Measurements from ENCODE around the gene ZNF695. TPM values are rescaled to one million over a fixed set of nuclear protein-coding genes. Genes with fewer than 3 reads are reported as not detected.

The ZNF695 gene
- total and polyA plus RNA-seq, 2 donors (not counting 3 experiments of a cell fraction or from before 2014, with no cell fraction given) = 2.0 to 5.5 TPM

DNA sequence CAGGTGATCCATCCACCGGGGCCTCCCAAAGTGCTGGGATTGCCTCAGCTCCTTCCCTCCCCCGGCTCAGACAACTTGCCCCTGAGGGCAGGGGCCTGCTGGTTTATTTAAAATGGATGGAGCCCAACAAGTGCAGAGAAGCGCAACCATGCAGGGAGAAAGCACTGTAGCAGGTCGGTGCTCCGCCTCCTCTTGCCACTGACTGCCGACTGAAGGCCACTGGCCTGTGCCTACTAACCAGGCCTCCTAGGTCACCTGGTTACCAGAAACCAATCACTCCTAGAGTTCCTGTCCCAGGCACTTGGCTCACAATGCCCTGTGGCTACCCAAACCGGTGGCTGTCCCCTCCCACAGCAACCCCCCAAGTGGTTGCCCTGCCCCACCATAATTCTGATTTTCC, 35.9 kb downstream of the ZNF695 start:
- H3K4me2 ChIP-seq (ENCODE audit: insufficient read depth, low read length) = no peak overlapping the region
- H3K36me3 ChIP-seq (ENCODE audit: control insufficient read depth in 2 of 2, extremely low read depth in 1 of 2, insufficient read depth in 2 of 2, low read length in 2 of 2) = no peaks in the 10 kb centered on the region
- intact Hi-C loops (cut with micrococcal nuclease) (loop anchor here (1.0 to 10.0 kb wide), 3 partner anchors 65 to 163 kb away; no protein-coding TSS in a partner anchor), dilution Hi-C loops (cut with MboI; ENCODE audit: extremely low pct_ligation_motif_present, low sequenced_read_pairs) (no loop called here)
- no peak for FAIRE-seq
- no peaks in the 10 kb centered on the region for H3K9me3 ChIP-seq (replicated peaks; ENCODE audit: control insufficient read depth, insufficient read depth, low read length)
- H3K9ac ChIP-seq (replicated peaks; ENCODE audit: extremely low read depth, insufficient read depth, low read length) = no peak overlapping the region
- H3K27me3 ChIP-seq (ENCODE audit: control insufficient read depth in 2 of 2, insufficient read depth in 2 of 2, low read length in 2 of 2) = no peaks in the 10 kb centered on the region
- DNase-seq (ENCODE audit: low read depth, low spot score) = no peak
- H3K27ac ChIP-seq (ENCODE audit: insufficient read depth, low read depth, low read length) = no peak overlapping the region
- no peaks in the 10 kb centered on the region for H3K79me2 ChIP-seq (ENCODE audit: control insufficient read depth, insufficient read depth, low read length)
- no peak overlapping the region for H2AFZ ChIP-seq (ENCODE audit: low read depth, low read length)
- ChIA-PET POLR2A (interaction anchor here (0.7 kb wide), 1 partner anchor 13 kb away, joined by 3 read pairs; no protein-coding TSS in a partner anchor), CTCF (interaction anchor here (0.6 to 2.8 kb wide), 19 partner anchors 11 to 401 kb away, joined by 3 to 27 read pairs (median 3); no protein-coding TSS in a partner anchor)
- no peak overlapping the region for H3K4me3 ChIP-seq (replicated peaks in 1 of 3; ENCODE audit: insufficient read depth in 1 of 3, low read depth in 1 of 3, low read length in 3 of 3)
- TF ChIP-seq POLR2A (IDR thresholded peaks at IDR 0.05; ENCODE audit: low read depth, low read length) = no peak
- TF ChIP-seq FOS (IDR thresholded peaks at IDR 0.05; ENCODE audit: borderline replicate concordance, insufficient read depth, low read length) = no peak
- no peak for TF ChIP-seq MYC (IDR thresholded peaks at IDR 0.05; ENCODE audit: low read depth, low read length)
- no peak for TF ChIP-seq POLR2AphosphoS5 (IDR thresholded peaks at IDR 0.05; ENCODE audit: insufficient read depth, low read depth, low read length)
- no peak for TF ChIP-seq EZH2 (IDR thresholded peaks at IDR 0.05; ENCODE audit: borderline replicate concordance, low read depth, low read length, severe bottlenecking)
- TF ChIP-seq, protein P1, sequence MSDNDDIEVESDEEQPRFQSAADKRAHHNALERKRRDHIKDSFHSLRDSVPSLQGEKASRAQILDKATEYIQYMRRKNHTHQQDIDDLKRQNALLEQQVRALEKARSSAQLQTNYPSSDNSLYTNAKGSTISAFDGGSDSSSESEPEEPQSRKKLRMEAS (IDR thresholded peaks at IDR 0.05; ENCODE audit: insufficient read depth, insufficient read length) = no peak
- no peak for TF ChIP-seq GATA2 (IDR thresholded peaks at IDR 0.05; ENCODE audit: insufficient read depth, insufficient read length, low read depth, low read length)
- no peak for TF ChIP-seq JUN (IDR thresholded peaks at IDR 0.05; ENCODE audit: borderline replicate concordance, insufficient read depth, insufficient read length, low read depth)
- TF ChIP-seq, protein P2, sequence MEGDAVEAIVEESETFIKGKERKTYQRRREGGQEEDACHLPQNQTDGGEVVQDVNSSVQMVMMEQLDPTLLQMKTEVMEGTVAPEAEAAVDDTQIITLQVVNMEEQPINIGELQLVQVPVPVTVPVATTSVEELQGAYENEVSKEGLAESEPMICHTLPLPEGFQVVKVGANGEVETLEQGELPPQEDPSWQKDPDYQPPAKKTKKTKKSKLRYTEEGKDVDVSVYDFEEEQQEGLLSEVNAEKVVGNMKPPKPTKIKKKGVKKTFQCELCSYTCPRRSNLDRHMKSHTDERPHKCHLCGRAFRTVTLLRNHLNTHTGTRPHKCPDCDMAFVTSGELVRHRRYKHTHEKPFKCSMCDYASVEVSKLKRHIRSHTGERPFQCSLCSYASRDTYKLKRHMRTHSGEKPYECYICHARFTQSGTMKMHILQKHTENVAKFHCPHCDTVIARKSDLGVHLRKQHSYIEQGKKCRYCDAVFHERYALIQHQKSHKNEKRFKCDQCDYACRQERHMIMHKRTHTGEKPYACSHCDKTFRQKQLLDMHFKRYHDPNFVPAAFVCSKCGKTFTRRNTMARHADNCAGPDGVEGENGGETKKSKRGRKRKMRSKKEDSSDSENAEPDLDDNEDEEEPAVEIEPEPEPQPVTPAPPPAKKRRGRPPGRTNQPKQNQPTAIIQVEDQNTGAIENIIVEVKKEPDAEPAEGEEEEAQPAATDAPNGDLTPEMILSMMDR (IDR thresholded peaks at IDR 0.05; ENCODE audit: extremely low read depth in 1 of 2, insufficient read depth in 1 of 2, low read depth in 1 of 2, low read length in 2 of 2) = no peak
- no peaks in the 10 kb centered on the region for H3K4me1 ChIP-seq (ENCODE audit: control insufficient read depth, extremely low read depth, insufficient read depth, low read length)
- H3K9me1 ChIP-seq (replicated peaks; ENCODE audit: control insufficient read depth, extremely low read depth, insufficient read depth, low read length) = no peaks in the 10 kb centered on the region
- no TSS peak for BruUV-seq (replicated peaks)
- no peaks in the 10 kb centered on the region for H4K20me1 ChIP-seq (replicated peaks; ENCODE audit: control insufficient read depth, extremely low read depth, insufficient read depth, low read length)

Measured in endothelial cell of umbilical vein (primary cell).